IPS-NIHi11 (cell line): Measurements from ENCODE around the gene LAMA2.

Source experiments
- DNase-seq: peaks from one replicate; pipeline ENCODE4 v3.0.0; 2012; ENCODE audit warnings: mixed read lengths, low spot score

Gene LAMA2

GRCh38 chr6:129446272-129447197, 563.6 kb downstream of the LAMA2 start:
- DNase-seq = peak; percentile 23

- DNase-seq = no peak
These were observed 564.2 kb downstream of the LAMA2 start for GRCh38 chr6:129447198-129447565.

GRCh38 chr6:129448965-129449364, 566.0 kb downstream of the LAMA2 start:
- no peak for DNase-seq

DNA sequence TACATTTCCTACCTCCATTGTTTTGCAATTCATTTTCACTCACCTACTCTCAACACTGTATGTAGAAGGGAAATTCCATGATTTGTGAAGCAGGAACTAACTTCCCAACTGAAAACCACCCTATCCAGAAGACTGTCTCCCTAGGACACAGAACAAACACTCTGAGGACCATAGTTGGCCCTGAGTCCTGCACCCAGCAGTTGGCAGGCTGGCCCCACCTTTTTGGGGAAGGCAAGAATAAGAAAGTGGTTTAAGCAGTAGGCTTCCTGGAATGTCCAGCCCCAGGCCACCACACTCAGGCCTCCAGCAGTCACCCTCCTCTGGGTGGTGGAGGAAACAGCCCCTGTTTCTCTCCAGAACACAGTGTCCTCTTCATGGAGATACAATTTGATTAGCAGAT, 568.2 kb downstream of the LAMA2 start:
- DNase-seq = no peak

GRCh38 chr6:129453073-129453472, 570.1 kb downstream of the LAMA2 start:
- DNase-seq = no peak

GRCh38 chr6:129454488-129454887, 571.5 kb downstream of the LAMA2 start:
- no peak for DNase-seq

- DNase-seq = no peak
These were observed 572.3 kb downstream of the LAMA2 start for GRCh38 chr6:129455126-129455769.

GRCh38 chr6:129460221-129460620, 577.3 kb downstream of the LAMA2 start:
- DNase-seq = no peak

GRCh38 chr6:129469070-129469662, 586.2 kb downstream of the LAMA2 start:
- DNase-seq = no peak

DNA sequence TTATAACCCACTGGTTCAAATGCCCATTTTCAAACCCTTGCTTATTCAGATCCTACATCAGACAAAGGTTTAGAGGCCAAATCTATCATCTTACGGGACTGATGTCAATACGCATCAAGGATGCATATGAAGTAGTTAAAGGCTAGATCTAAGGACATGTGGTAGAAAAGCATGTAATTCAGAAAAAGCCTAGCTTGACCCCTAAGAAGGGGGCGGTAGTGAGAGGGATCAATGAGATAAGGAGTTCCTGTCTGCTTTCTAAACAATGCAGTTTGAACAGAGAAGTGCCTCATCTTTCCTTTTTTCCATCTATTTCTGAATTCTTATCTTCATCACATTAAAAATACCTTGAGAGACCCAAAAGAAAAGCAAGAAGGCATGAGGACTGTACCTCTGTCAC, 589.3 kb downstream of the LAMA2 start:
- peak; percentile 12 for DNase-seq

- DNase-seq = no peak
These were observed 590.6 kb downstream of the LAMA2 start for GRCh38 chr6:129473546-129473945.

GRCh38 chr6:129475477-129476247, 592.7 kb downstream of the LAMA2 start:
- no peak for DNase-seq

GRCh38 chr6:129476248-129476564, 593.3 kb downstream of the LAMA2 start:
- DNase-seq = no peak

- no peak for DNase-seq
These were observed 593.9 kb downstream of the LAMA2 start for GRCh38 chr6:129476810-129477209.

- DNase-seq = no peak
These were observed 595.4 kb downstream of the LAMA2 start for GRCh38 chr6:129478379-129478778.

- DNase-seq = no peak
These were observed 598.8 kb downstream of the LAMA2 start for GRCh38 chr6:129481706-129482105.

GRCh38 chr6:129485746-129486145, 602.8 kb downstream of the LAMA2 start:
- no peak for DNase-seq

- no peak for DNase-seq
These were observed 603.4 kb downstream of the LAMA2 start for GRCh38 chr6:129486327-129486726.

DNA sequence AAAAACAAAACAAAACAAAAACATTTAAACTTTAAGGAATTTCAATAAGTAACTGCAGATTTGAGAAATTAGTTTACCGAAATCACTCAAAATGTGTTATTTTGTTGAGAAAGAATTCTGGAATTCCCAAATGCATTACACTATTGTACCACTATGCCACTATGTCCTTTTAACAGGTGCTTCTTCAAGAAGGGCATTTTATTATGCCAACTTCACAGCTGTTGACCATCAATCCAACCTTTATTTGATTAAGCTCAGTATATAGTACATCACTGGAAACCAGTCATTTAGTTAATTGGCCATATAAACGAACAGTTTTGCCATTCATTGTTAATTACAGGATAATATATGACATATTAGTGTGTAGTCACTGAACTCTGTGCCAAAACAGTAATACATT, 605.4 kb downstream of the LAMA2 start:
- no peak for DNase-seq

- DNase-seq = no peak
These were observed 606.4 kb downstream of the LAMA2 start for GRCh38 chr6:129489215-129489765.

- DNase-seq = peak; percentile 48
These were observed 607.8 kb downstream of the LAMA2 start for GRCh38 chr6:129490521-129491255.
